ENCODE results near the gene FURIN.

DNA sequence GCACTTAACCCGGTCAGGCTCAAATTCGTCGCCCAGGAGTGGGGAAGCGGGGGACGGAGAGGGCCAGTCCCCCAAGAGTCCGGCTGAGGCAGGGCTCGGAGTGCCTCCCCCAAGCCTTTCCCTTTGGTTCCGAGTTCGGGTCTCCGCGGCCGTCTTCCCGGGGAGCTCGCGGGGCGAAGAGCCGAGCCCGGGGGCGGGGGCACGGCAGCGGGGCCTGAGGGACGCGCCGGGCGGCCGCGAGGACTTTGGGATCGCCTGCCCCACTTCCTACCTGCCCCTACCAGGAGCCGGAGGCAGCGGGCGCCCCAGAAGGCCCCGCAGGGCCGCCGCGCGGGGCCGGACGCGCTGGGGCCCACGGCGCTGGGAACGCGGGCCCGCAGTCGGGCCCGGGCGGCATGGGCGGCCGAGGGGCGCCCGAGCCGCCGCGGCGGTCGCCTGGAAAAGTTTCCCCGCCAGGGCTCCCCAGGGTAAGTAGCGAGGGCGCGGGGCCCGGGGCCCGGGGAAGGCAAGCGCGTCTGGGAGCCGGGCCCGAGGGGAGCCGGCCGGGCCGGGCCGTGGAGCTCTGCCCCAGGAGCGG is 2.8 kb downstream of the FURIN start:
- no peak for TF ChIP-seq CTCF (IDR thresholded peaks at IDR 0.05; ENCODE audit: low read length)
- no peak for TF ChIP-seq EZH2 (optimal IDR thresholded peaks at IDR 0.05; ENCODE audit: low read depth, low read length)
- no peak for TF ChIP-seq EZH2phosphoT487 (IDR thresholded peaks at IDR 0.05; ENCODE audit: low read length)

Measured in MM.1S (cell line).